Body of pancreas (tissue), 4 donors: ENCODE measurements around the gene ADORA1. TPM values are rescaled to one million over a fixed set of nuclear protein-coding genes. Genes with fewer than 3 reads are reported as not detected.

Source experiments
- ATAC-seq: fragments of 150-250 bp; one replicate; pipeline ENCODE4 v1.9.1; 2016
- DNase-seq, 4 donors: peaks; one replicate each; pipeline ENCODE4 v3.0.0-alpha.2; 2019
- H3K27ac ChIP-seq, 4 donors: fragments of 200-600 bp; sonication (generic); 1 replicate in 3 of 4; 2 replicates in 1 of 4; pipeline versions ENCODE4 v1.5.1 to v1.6.1; 2016 to 2019; ENCODE audit warnings: mild to moderate bottlenecking in 1 of 4, mixed read lengths in 1 of 4, moderate library complexity in 1 of 4
- H3K27me3 ChIP-seq, 2 donors: fragments of 200-600 bp; sonication (generic); one replicate each; pipeline ENCODE4 v1.6.0; 2016; ENCODE audit warnings: mild to moderate bottlenecking in 1 of 2
- H3K36me3 ChIP-seq, 2 donors: fragments of 200-600 bp; sonication (generic); replicated peaks in 1 of 2; 2 replicates each; pipeline ENCODE4 v1.5.1; 2016; ENCODE audit warnings: low read depth in 2 of 2; ENCODE audit not compliant: insufficient read depth in 1 of 2
- H3K4me1 ChIP-seq: fragments of 200-600 bp; sonication (generic); one replicate; pipeline ENCODE4 v1.6.0; 2016
- H3K4me3 ChIP-seq, 2 donors: fragments of 200-600 bp; sonication (generic); 1 replicate in 1 of 2; 2 replicates in 1 of 2; pipeline ENCODE4 v1.5.1; 2016 to 2019
- H3K9me3 ChIP-seq, 3 donors: fragments of 200-600 bp; sonication (generic); 1 replicate in 2 of 3; 2 replicates in 1 of 3; pipeline ENCODE4 v1.5.1; 2016
- POLR2A ChIP-seq, 3 donors: fragments of 450-650 bp; IDR thresholded peaks; one replicate each; pipeline ENCODE4 v1.6.1; 2016; ENCODE audit warnings: antibody characterized with exemption in 3 of 3, mild to moderate bottlenecking in 2 of 3
- WGBS, 2 donors: methylation state at CpG; one replicate each; pipeline ENCODE4 v1.1.5; 2017; 5-methylcytosine and 5-hydroxymethylcytosine counted together
- intact Hi-C: fragments of 100-400 bp; cut with DNase I; formaldehyde crosslinking; loops from one replicate; pipeline ENCODE4 v1.15.1; 2023
- total RNA-seq, 2 donors: library from RNA; depleted of rRNA; stranded (reverse); fragments of >200 nt; gene quantifications; one replicate each; pipeline ENCODE4 v1.1.0, GENCODE V29; 2016
- TF ChIP-seq, protein P1 (sequence below), 7 experiments: fragments of 450-650 bp in 4 of 7; fragments of 200-600 bp in 3 of 7; sonication (generic) in 3 of 7; IDR thresholded peaks; one replicate each; pipeline ENCODE4 v1.5.1; 2016 to 2019; ENCODE audit warnings: antibody characterized with exemption in 7 of 7

The ADORA1 gene
- total RNA-seq, 2 donors from 2014 or later: 16.1 to 21.1 TPM

DNA sequence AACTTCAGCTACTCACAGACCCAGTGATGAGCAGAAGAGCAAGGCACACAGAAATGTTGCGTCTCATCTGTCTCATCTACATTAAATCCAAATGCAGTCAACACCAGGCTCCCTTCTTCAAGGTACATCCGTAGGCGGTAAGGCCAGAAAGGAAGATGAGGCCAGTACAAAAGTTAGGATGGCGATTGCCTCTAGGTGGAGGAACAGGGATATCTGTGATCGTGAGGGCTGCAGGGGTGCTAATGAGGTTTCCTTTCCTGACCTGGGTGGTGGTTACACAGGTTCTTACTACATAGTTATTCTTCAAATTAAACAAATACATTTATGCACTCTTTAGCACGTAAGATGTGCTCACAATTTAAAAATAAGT is 49.5 kb downstream of the ADORA1 start:
- TF ChIP-seq, protein P1, sequence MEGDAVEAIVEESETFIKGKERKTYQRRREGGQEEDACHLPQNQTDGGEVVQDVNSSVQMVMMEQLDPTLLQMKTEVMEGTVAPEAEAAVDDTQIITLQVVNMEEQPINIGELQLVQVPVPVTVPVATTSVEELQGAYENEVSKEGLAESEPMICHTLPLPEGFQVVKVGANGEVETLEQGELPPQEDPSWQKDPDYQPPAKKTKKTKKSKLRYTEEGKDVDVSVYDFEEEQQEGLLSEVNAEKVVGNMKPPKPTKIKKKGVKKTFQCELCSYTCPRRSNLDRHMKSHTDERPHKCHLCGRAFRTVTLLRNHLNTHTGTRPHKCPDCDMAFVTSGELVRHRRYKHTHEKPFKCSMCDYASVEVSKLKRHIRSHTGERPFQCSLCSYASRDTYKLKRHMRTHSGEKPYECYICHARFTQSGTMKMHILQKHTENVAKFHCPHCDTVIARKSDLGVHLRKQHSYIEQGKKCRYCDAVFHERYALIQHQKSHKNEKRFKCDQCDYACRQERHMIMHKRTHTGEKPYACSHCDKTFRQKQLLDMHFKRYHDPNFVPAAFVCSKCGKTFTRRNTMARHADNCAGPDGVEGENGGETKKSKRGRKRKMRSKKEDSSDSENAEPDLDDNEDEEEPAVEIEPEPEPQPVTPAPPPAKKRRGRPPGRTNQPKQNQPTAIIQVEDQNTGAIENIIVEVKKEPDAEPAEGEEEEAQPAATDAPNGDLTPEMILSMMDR (IDR thresholded peaks at IDR 0.05): no peak
- TF ChIP-seq POLR2A (IDR thresholded peaks at IDR 0.05): no peak
- ATAC-seq (no peak), DNase-seq (no peak)
- Histone ChIP-seq H3K4me3 (no peak overlapping the region), H3K4me1 (peaks cover 26% of the 10 kb centered on the region), H3K27me3 (no peaks in the 10 kb centered on the region), H3K36me3 (no peaks in the 10 kb centered on the region), H3K27ac (no peak overlapping the region), H3K9me3 (no peaks in the 10 kb centered on the region)
- intact Hi-C loops: no loop called here
- 79 to 87% methylated on average over 6 of the region's 6 CpGs for WGBS, 2 donors

- intact Hi-C loops: no loop called here
- WGBS, 2 donors: 47 to 56% methylated on average over 7 of the region's 9 CpGs
- Histone ChIP-seq H3K9me3 (no peaks in the 10 kb centered on the region), H3K27ac (no peak overlapping the region), H3K4me3 (no peak overlapping the region), H3K4me1 (peaks cover 23% of the 10 kb centered on the region), H3K27me3 (no peaks in the 10 kb centered on the region), H3K36me3 (no peaks in the 10 kb centered on the region)
- TF ChIP-seq, protein P1 (IDR thresholded peaks at IDR 0.05): no peak
- TF ChIP-seq POLR2A (IDR thresholded peaks at IDR 0.05): no peak
- no peak for DNase-seq
- ATAC-seq: no peak
Measured at GRCh38 chr1:203177470-203178039, 50.0 kb downstream of the ADORA1 start.

GRCh38 chr1:203178083-203178482 is 50.6 kb downstream of the ADORA1 start:
- H3K27me3 ChIP-seq: no peaks in the 10 kb centered on the region
- intact Hi-C loops: no loop called here
- no peak for DNase-seq
- peaks cover 18% of the 10 kb centered on the region for H3K4me1 ChIP-seq
- no peaks in the 10 kb centered on the region for H3K9me3 ChIP-seq
- no peak overlapping the region for H3K4me3 ChIP-seq
- 58 to 60% methylated on average over 5 of the region's 5 CpGs for WGBS, 2 donors
- no peak for ATAC-seq
- H3K27ac ChIP-seq: no peak overlapping the region
- H3K36me3 ChIP-seq: no peaks in the 10 kb centered on the region
- no peak for TF ChIP-seq POLR2A (IDR thresholded peaks at IDR 0.05)
- TF ChIP-seq, protein P1 (IDR thresholded peaks at IDR 0.05): no peak

DNA sequence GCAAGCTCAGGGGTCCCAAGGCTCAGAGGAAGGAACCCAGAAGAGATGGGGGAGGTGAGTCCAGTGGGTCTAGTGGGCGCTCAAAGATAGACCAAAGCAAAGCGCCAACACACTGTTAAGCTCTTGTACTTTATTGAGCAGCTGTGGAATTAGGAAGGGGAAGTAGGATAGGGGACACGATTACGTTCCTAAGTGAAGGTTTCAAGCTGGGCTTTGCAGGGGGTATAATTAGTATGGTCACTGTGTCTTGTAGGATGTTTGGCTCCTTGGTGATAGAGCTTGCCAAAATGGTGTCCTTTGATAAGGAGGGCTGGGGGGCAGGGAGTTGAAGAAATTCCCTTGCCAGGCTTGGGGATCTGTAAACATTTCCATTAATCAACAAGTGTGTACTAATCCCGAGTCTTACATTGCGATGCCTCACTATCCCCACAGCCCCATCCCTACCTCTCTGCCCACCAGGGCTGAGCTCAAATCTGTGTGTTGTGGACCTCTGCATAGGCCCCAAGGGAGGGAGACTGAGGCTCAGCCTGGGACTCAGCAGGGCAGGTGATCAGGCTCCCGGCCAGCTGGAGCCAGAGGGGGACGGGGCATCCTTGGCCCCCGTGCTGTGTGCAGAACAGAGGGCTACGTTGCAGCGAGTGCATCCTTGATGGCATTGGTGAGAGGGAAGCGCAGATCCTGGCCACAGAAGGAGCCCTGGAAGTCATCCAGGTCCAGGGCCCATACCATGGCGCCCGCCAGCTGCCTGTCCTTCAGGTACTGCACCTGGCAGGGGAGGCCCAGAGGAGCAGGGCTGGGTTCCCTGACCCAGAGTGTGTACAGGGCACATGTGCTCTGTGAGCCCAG is 51.5 kb downstream of the ADORA1 start:
- no peak for TF ChIP-seq POLR2A (IDR thresholded peaks at IDR 0.05)
- TF ChIP-seq, protein P1 (IDR thresholded peaks at IDR 0.05): no peak
- Histone ChIP-seq H3K27ac (no peak overlapping the region), H3K9me3 (no peaks in the 10 kb centered on the region), H3K36me3 (no peaks in the 10 kb centered on the region), H3K4me1 (peaks cover 16% of the 10 kb centered on the region), H3K4me3 (no peak overlapping the region), H3K27me3 (no peaks in the 10 kb centered on the region)
- intact Hi-C loops: no loop called here
- ATAC-seq (peak; percentile 12), DNase-seq (peak in 3 of 4 donors; percentile 20 to 48 (median 48))
- WGBS, 2 donors: 63 to 79% methylated on average over 6 to 14 of the region's 14 CpGs
